HG02763 (cell line): Measurements from ENCODE around the gene TYRO3.
"Not testable (repeated sequence)": the region's sequence is repeated elsewhere in the genome, so short reads cannot be mapped to it uniquely, and the experiment has no call there.

Source experiments
- ATAC-seq: cut with Tn5 transposase; IDR thresholded peaks from one replicate; pipeline ENCODE4 v1.9.1; 2021; ENCODE audit warnings: mild to moderate bottlenecking, moderate library complexity; ENCODE audit not compliant: unreplicated experiment

Gene TYRO3

DNA sequence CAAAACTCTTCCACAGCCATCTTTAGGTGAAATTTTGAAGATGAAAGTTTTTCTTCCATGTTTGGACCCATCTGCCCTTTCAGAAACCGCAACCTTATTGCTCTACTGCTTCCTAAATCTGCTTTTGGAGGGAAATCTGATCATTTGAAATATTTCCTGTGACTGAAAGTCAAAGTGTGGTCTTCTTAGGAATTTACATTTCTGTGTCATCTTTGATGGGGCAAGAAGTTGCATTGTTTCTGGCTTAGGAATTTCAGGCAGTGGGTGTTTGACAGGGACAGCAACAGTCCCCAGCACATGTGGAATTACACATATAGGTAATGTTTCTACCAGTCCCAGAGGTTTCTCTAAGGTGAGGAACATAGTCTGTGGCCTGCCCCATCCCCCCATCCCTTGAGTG, 5.3 kb upstream of the TYRO3 start:
- ATAC-seq: no peak

GRCh38 chr15:41554343-41554742, 4.7 kb upstream of the TYRO3 start:
- no peak for ATAC-seq

DNA sequence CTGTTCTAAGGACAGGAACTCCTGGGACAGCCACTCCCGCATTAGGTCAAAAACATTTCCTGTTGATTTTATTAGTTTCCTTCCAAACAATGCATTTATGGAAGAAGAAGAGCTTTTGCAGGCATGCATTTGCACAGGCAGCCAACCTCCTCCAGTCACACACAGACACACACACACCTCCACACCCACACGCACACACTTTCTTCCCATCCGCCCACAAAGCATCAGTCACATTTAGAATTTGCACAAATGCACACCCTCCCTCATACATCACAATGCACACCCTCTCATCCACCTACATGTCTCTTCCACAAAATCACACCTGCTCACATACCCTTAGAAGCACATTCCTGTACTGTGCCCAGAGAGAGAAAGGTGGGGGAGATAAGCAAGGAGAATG, 4.1 kb upstream of the TYRO3 start:
- no peak for ATAC-seq

GRCh38 chr15:41556677-41557076, 2.3 kb upstream of the TYRO3 start:
- no peak for ATAC-seq

- no peak for ATAC-seq
Measured at GRCh38 chr15:41557673-41558399, 1.2 kb upstream of the TYRO3 start.

DNA sequence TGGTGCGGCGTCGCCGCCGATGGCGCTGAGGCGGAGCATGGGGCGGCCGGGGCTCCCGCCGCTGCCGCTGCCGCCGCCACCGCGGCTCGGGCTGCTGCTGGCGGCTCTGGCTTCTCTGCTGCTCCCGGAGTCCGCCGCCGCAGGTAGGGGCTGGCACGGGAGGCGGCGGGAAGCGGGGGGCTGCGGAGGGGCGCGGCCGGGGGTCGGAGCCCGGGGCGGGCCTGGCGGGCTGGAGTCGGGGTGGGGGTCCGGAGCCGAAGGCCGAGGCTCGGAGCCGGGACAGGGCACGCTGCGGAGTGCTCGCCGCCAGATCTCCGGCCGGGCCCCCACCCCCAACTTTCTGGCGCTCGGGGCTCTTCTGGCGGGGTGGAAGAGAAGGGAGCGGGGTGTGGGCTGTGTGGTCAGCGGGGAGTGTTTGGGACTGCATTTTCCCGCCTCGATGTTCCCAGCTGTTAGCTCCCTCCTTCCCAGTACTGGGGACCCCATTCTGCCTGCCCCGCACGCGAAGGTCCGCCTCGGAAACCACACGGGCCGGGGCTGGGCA, 299 bp downstream of the TYRO3 start:
- ATAC-seq: no peak

DNA sequence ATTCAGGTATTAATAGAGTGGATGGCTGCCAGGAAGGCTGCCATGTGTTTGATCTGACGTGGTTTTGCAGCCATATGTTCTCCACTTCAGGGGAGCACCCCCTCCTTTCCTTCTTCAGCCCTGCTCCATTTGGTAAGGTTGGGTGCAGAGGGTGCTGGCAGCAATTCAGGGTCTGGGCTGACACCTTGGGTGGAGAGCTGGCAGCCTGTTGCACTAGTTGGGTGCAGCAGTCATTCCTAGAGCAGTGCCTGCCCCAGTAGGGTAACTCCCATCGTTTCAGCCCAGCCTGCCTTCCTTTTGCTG, 1.5 kb downstream of the TYRO3 start:
- no peak for ATAC-seq

GRCh38 chr15:41561104-41561776, 2.2 kb downstream of the TYRO3 start:
- ATAC-seq: no peak

GRCh38 chr15:41561777-41562145, 2.7 kb downstream of the TYRO3 start:
- ATAC-seq: no peak

DNA sequence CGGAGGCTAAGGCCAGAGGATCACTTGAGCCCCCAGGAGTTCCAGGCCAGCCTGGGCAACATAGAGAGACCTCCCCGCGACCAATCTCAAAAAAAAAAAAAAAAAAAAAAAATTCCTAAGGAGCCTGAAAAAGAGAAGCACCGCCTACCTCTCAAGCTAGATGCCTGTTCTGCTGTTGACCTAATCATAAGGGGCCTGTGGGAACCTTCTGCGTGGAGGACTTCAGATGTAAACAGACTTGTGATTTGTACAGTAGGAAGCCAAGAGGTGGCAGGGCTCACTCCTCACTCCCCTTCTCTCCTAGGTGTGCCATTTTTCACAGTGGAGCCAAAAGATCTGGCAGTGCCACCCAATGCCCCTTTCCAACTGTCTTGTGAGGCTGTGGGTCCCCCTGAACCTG, 3.2 kb downstream of the TYRO3 start:
- no peak for ATAC-seq

DNA sequence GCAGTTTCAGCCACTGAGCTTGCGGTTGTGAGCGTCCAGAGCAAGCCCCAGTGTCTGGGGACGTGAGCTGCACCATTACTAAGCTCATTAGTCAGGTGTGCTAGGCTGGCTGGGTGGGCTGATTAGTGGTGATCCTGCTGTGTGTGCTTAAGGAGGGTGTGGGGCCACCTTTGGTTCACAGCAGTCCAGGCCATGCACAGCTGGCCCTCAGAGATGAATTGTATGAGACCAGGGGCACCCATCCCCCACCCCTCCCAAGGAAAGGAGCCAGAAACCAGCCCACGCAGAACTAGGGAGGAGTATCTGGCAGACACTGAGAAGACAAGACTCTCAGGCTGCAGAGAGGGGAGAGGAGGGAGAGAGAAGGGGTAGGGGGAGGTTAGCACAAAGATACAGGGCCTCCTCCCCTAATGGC, 3.8 kb downstream of the TYRO3 start:
- no peak for ATAC-seq

- no peak for ATAC-seq
Measured at GRCh38 chr15:41564286-41564959, 5.4 kb downstream of the TYRO3 start.

- no peak for ATAC-seq
Measured at GRCh38 chr15:41564960-41565502, 6.0 kb downstream of the TYRO3 start.

- no peak for ATAC-seq
Measured at GRCh38 chr15:41565702-41566101, 6.7 kb downstream of the TYRO3 start.

DNA sequence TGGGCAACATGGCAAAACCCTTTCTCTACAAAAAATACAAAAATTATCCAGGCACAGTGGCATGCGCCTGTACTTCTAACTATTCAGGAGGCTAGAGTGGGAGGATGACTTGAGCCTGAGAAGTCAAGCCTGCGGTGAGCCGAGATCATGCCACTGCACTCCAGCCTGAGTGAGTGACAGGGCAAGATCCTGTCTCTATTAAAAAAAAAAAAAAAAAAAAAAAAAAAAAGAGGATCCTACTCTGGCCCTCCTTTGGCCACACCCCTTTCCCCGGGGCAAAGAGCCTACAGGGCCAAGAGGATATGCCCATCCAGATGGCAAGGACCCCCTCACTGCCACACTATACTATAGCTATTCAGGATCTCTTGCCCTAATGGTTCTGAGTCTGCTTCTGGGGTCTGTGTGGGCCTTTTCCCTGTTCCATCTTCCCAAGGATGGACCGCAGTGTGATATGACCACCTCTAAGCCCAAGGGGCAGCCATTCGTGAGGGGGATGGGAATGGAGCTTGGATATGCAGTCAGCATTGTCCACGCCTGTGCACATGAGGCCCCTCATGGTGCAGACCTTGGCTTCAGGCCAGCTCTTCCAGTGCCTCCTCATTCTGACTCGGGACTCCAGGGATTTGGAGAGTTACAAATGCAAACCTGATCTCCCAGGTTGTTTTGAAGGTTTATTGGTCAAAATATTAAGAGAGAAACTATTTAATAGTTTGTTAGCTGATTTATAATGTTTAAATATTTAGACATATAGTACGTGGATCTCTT, 7.3 kb downstream of the TYRO3 start:
- no peak for ATAC-seq

GRCh38 chr15:41567261-41567660, 8.2 kb downstream of the TYRO3 start:
- no peak for ATAC-seq

- no peak for ATAC-seq
Measured at GRCh38 chr15:41567862-41568261, 8.8 kb downstream of the TYRO3 start.

DNA sequence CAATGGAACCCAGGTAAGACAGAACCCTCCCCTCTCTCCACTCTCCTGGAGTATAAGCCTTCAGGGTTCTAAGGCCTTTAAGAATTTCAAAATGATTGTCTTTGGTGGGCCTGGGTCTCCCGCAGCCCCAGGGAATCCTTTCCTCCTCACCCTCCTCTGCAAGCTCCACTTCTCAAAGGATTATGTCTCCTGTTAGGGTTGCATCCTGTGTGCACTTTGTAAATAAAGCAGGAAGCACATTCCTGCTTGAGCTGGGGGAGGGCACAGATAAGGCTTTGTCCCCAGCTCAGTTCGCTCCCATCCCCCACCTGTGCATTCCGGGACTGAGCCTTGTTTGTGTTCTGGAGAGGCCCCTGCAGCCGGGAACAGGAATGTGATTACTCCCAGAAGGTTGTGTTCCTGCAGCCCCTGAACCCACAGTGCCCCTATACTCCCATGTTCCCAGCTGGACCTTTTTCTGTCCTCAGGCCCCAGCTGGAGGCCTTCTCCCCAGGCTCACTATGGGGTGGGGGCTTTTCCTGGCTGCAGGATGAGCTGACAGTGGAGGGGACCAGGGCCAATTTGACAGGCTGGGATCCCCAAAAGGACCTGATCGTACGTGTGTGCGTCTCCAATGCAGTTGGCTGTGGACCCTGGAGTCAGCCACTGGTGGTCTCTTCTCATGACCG, 9.5 kb downstream of the TYRO3 start:
- ATAC-seq: no peak

DNA sequence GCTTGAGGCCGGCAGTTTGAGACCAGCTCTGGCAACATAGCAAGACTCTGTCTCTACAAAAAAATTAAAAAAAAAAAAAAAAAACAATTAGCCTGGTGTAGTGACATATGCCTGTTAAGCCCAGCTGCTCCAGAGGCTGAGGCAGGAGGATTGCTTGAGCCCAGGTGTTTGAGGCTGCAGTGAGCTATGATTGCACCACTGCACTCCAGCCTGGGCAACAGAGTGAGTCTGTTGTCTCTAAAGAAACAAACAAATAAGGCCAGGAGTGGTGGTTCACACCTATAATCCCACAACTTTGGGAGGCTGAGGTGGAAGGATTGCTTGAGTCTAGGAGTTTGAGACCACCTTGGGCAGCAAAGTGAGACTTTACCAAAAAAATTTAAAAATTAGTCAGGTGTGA, 10.2 kb downstream of the TYRO3 start:
- not testable (repeated sequence) for ATAC-seq

GRCh38 chr15:41570764-41571163, 11.8 kb downstream of the TYRO3 start:
- no peak for ATAC-seq

- ATAC-seq: no peak
Measured at GRCh38 chr15:41571948-41572347, 12.9 kb downstream of the TYRO3 start.
